Esophagus muscularis mucosa (tissue), 4 donors: Measurements from ENCODE around the gene UBE2O.

Source experiments
- EP300 ChIP-seq: sonication (generic); formaldehyde crosslinking; IDR thresholded peaks from one replicate; pipeline ENCODE4 v1.6.1; 2017; ENCODE audit warnings: antibody characterized with exemption
- POLR2A ChIP-seq: fragments of 450-650 bp; IDR thresholded peaks from one replicate; pipeline ENCODE4 v1.6.1; 2017; ENCODE audit warnings: antibody characterized with exemption, moderate library complexity, mild to moderate bottlenecking, low read depth
- POLR2AphosphoS5 ChIP-seq, 2 donors: sonication (generic); formaldehyde crosslinking; IDR thresholded peaks; one replicate each; pipeline ENCODE4 v1.6.1; 2017; ENCODE audit warnings: antibody characterized with exemption in 2 of 2
- TF ChIP-seq, protein P1 (sequence below), 3 experiments: fragments of 200-600 bp in 2 of 3; fragments of 450-650 bp in 1 of 3; sonication (generic) in 2 of 3; IDR thresholded peaks; one replicate each; pipeline ENCODE4 v1.5.1; 2017 to 2019; ENCODE audit warnings: antibody characterized with exemption in 3 of 3, mild to moderate bottlenecking in 2 of 3, moderate library complexity in 1 of 3

DNA sequence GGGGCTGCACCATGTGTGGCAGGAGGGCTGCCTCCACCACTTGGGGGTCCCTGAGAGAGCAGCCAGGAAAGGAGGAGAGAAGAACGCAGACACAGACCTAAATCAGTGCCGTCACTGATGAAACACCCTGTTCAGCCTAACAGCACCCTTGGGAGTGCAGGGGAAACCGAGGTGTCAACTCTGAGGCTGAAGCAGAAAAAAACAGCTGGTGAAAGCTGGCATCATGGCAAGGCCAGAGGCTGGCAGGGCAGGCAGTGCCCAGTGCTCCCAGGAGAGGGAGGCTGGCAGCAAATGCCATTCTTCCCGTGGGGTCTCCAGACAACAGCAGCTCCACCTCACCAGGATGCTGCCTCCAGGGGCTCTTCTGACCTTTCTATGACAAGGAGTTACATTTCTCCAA, 45.4 kb downstream of the UBE2O start:
- TF ChIP-seq, protein P1, sequence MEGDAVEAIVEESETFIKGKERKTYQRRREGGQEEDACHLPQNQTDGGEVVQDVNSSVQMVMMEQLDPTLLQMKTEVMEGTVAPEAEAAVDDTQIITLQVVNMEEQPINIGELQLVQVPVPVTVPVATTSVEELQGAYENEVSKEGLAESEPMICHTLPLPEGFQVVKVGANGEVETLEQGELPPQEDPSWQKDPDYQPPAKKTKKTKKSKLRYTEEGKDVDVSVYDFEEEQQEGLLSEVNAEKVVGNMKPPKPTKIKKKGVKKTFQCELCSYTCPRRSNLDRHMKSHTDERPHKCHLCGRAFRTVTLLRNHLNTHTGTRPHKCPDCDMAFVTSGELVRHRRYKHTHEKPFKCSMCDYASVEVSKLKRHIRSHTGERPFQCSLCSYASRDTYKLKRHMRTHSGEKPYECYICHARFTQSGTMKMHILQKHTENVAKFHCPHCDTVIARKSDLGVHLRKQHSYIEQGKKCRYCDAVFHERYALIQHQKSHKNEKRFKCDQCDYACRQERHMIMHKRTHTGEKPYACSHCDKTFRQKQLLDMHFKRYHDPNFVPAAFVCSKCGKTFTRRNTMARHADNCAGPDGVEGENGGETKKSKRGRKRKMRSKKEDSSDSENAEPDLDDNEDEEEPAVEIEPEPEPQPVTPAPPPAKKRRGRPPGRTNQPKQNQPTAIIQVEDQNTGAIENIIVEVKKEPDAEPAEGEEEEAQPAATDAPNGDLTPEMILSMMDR (IDR thresholded peaks at IDR 0.05): no peak
- TF ChIP-seq EP300: no peak
- TF ChIP-seq POLR2AphosphoS5 (IDR thresholded peaks at IDR 0.05): no peak
- TF ChIP-seq POLR2A: no peak
